Left lung (tissue), 10 donors: ENCODE measurements around the gene CDH4. TPM values are rescaled to one million over a fixed set of nuclear protein-coding genes. Genes with fewer than 3 reads are reported as not detected.

Experiments
- ATAC-seq: fragments of 200-7000 bp; cut with Tn5 transposase; one replicate; pipeline ENCODE4 v1.9.1; 2020; ENCODE audit warnings: moderate library complexity
- DNase-seq, 4 donors: peaks; one replicate each; pipeline ENCODE4 v3.0.0-alpha.2; 2013 to 2020
- H3K27ac ChIP-seq, 2 donors: fragments of 200-600 bp; sonication (generic) in 1 of 2; one replicate each; pipeline versions ENCODE4 v1.5.0 to v1.8.0; 2020 to 2021
- H3K27me3 ChIP-seq, 2 donors: fragments of 200-600 bp; sonication (generic) in 1 of 2; one replicate each; pipeline versions ENCODE4 v1.5.0 to v1.8.0; 2020 to 2021
- H3K36me3 ChIP-seq, 2 donors: fragments of 200-600 bp; sonication (generic) in 1 of 2; one replicate each; pipeline versions ENCODE4 v1.5.0 to v1.8.0; 2020 to 2021
- H3K4me1 ChIP-seq, 2 donors: fragments of 200-600 bp; one replicate each; pipeline ENCODE4 v1.8.0; 2021
- H3K4me3 ChIP-seq, 2 donors: fragments of 200-600 bp; sonication (generic) in 1 of 2; one replicate each; pipeline versions ENCODE4 v1.5.0 to v1.8.0; 2020 to 2021; ENCODE audit warnings: mild to moderate bottlenecking in 1 of 2
- H3K9me3 ChIP-seq, 2 donors: fragments of 200-600 bp; sonication (generic) in 1 of 2; one replicate each; pipeline versions ENCODE4 v1.5.0 to v1.8.0; 2020 to 2021
- CTCF ChIP-seq, 2 donors: fragments of 200-600 bp; sonication (generic) in 1 of 2; IDR thresholded peaks; one replicate each; pipeline versions ENCODE4 v1.5.0 to v1.8.0; 2021; ENCODE audit warnings: antibody characterized with exemption in 2 of 2
- intact Hi-C, 2 donors: fragments of 100-400 bp; cut with DNase I; formaldehyde crosslinking; loops; one replicate each; pipeline versions ENCODE4 v1.11.2 to v1.14.2; 2022
- polyA plus RNA-seq, 6 donors: library from polyadenylated mRNA; unstranded; fragments of 120-200 nt; gene quantifications; one replicate each; pipeline ENCODE4 v1.2.1, GENCODE V29; 2013; ENCODE audit not compliant: insufficient read length in 6 of 6
- total RNA-seq, 2 donors: library from RNA; stranded (reverse); fragmentation: NEBNext Ultra II Directional; extraction: Animal tissue kit (Norgen Biotek cat#: 25700); gene quantifications; one replicate each; pipeline ENCODE4 v1.2.1, GENCODE V29; 2021
- donor health status: DM: no; HTN: yes; CAD: no.
- donor health status: DM: no; HTN: no; CAD: no.

The CDH4 gene
- total and polyA plus RNA-seq, 8 donors: 0.24 to 10.8 (median 5.1) TPM

DNA sequence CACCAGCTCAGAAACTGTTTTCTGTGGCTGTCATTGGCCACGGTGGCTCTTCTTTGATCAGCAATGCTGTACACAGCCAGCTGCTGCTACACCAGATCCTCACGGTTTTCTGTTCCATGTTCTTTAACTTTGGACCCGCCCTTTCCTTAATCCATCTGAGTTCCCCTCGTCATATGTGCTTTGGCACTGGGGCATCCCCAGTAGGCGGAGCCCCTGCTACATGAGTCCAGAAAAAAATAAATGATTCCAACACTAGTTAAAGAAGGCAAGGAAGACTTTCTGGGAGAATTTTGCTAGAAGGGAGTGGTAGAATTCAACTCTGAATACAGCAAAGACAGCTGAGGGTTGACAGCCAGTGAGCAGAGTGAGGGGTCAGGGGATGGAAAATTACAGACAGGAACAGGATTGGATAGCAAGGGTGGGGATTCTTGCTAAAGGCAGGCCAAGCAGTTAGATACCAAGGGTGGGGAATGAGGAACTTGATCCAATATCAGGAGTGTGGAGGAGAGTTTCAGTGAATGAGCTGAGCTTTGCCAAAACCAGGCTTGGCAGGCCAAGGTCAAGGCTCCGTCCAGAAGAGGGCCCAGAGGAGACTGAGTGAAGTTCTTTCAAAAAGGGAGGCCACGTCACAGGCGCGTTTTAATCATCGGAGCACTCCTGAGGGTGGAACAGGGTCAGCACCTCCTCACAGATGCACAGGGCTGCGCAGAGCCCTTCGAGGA lies 391.8 kb downstream of the CDH4 start:
- Histone ChIP-seq H3K9me3 (peaks cover 0 to 7% of the 10 kb centered on the region in 2 donors), H3K36me3 (no peaks in the 10 kb centered on the region), H3K4me3 (no peak overlapping the region), H3K27me3 (peaks cover 0 to 74% of the 10 kb centered on the region in 2 donors), H3K4me1 (no peaks in the 10 kb centered on the region), H3K27ac (no peak overlapping the region)
- no peak for TF ChIP-seq CTCF (IDR thresholded peaks at IDR 0.05)
- intact Hi-C loops: no loop called here
- DNase-seq (no peak), ATAC-seq (no peak)

DNA sequence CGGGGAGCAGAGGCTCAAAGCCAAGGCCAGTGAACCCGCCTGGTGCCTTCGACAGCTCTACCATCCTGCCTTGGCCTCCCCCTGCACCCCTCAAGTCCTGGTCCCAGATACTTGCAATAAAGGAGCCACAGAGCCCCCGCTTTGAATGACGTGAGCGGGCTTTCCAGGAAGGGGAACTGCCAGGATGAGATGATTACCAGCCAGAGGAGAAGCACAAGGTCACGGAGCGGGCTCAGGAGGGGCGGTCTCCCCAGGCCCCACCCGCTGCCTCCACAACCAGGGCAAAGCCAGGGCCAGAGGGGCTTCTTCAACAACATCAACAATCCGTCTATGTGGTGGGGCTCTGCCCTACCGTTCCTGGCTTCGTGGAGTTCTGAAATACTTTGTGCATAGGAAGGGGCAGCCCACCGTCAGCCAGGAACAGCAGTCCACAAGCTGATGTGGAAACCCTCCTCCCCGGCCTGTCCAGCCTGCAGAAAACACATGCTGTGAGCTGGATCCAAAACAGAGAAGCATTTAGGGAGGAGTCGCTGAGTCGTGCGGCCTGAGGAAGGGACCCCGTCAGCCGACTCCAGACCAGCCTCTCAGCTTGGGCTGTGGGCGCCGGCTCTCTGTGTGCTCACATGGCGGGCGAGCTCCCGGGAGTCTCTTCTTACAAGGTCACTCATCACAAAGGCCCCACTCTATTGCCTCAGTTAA lies 392.5 kb downstream of the CDH4 start:
- Histone ChIP-seq H3K27ac (no peak overlapping the region), H3K36me3 (no peaks in the 10 kb centered on the region), H3K4me1 (no peaks in the 10 kb centered on the region), H3K4me3 (no peak overlapping the region), H3K27me3 (peaks cover 0 to 74% of the 10 kb centered on the region in 2 donors), H3K9me3 (peaks cover 0 to 7% of the 10 kb centered on the region in 2 donors)
- ATAC-seq (no peak), DNase-seq (no peak)
- TF ChIP-seq CTCF (IDR thresholded peaks at IDR 0.05): no peak
- intact Hi-C loops: no loop called here

DNA sequence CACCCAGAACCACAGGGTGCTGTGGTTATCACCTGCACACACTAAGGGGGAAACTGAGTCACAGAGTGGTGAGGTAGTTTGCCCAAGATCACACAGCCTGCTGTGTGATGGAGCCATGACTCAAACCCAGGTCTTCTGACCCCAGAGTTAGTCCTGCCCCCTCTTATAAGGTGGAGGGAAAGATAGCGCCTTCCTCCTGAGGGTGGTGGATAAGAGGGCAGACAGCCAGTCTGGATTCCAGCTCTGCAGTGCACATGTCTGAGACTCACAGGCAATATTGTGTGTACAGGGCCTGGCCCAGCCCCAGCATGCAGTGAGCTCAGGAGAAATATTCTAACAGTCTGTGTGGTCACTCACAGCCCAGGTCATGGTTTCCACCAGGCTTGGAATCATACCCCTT lies 393.7 kb downstream of the CDH4 start:
- intact Hi-C loops: no loop called here
- no peak for DNase-seq
- no peak for TF ChIP-seq CTCF (IDR thresholded peaks at IDR 0.05)
- Histone ChIP-seq H3K27ac (no peak overlapping the region), H3K4me3 (no peak overlapping the region), H3K27me3 (peaks cover 0 to 65% of the 10 kb centered on the region in 2 donors), H3K36me3 (no peaks in the 10 kb centered on the region), H3K4me1 (no peaks in the 10 kb centered on the region), H3K9me3 (peaks cover 0 to 7% of the 10 kb centered on the region in 2 donors)
- no peak for ATAC-seq

- no peaks in the 10 kb centered on the region for H3K4me1 ChIP-seq
- ATAC-seq (no peak), DNase-seq (no peak)
- H3K27ac ChIP-seq: no peak overlapping the region
- H3K27me3 ChIP-seq: peaks cover 0 to 63% of the 10 kb centered on the region in 2 donors
- no peak overlapping the region for H3K4me3 ChIP-seq
- TF ChIP-seq CTCF (IDR thresholded peaks at IDR 0.05): no peak
- peaks cover 0 to 7% of the 10 kb centered on the region in 2 donors for H3K9me3 ChIP-seq
- intact Hi-C loops: no loop called here
- H3K36me3 ChIP-seq: no peaks in the 10 kb centered on the region
These were observed 394.4 kb downstream of the CDH4 start for GRCh38 chr20:61646453-61646852.

- Histone ChIP-seq H3K9me3 (peaks cover 0 to 7% of the 10 kb centered on the region in 2 donors), H3K27ac (no peak overlapping the region), H3K4me3 (no peak overlapping the region), H3K27me3 (peaks cover 0 to 68% of the 10 kb centered on the region in 2 donors), H3K4me1 (no peaks in the 10 kb centered on the region), H3K36me3 (no peaks in the 10 kb centered on the region)
- intact Hi-C loops: no loop called here
- ATAC-seq (no peak), DNase-seq (no peak)
- no peak for TF ChIP-seq CTCF (IDR thresholded peaks at IDR 0.05)
These were observed 394.9 kb downstream of the CDH4 start for GRCh38 chr20:61646986-61647385.
